Activated CD8-positive, alpha-beta memory T cell treated with anti-CD3 and anti-CD28 coated beads, Interleukin-2, amount 50 U/mL, for 24 hours (primary cell): ENCODE data around the gene APC2.

ENCODE experiments used
- DNase-seq: peaks from one replicate; pipeline ENCODE4 v3.0.0-alpha.2; 2020; ENCODE audit errors: extremely low read depth

APC2 gene

GRCh38 chr19:1447504-1447903 lies 2.4 kb upstream of the APC2 start:
- DNase-seq = no peak

- DNase-seq = no peak
Measured at GRCh38 chr19:1447944-1448343, 2.0 kb upstream of the APC2 start.

- DNase-seq = no peak
Measured at GRCh38 chr19:1450735-1451731, 1.1 kb downstream of the APC2 start.

GRCh38 chr19:1451916-1452801 lies 2.2 kb downstream of the APC2 start:
- DNase-seq = no peak

GRCh38 chr19:1452802-1453524 lies 3.0 kb downstream of the APC2 start:
- no peak for DNase-seq

- no peak for DNase-seq
Measured at GRCh38 chr19:1453525-1454364, 3.8 kb downstream of the APC2 start.

GRCh38 chr19:1455002-1455335 lies 5.0 kb downstream of the APC2 start:
- no peak for DNase-seq

- DNase-seq = no peak
Measured at GRCh38 chr19:1455336-1456120, 5.6 kb downstream of the APC2 start.

- DNase-seq = no peak
Measured at GRCh38 chr19:1456121-1456900, 6.4 kb downstream of the APC2 start.

GRCh38 chr19:1457031-1457739 lies 7.3 kb downstream of the APC2 start:
- no peak for DNase-seq

GRCh38 chr19:1457892-1458291 lies 8.0 kb downstream of the APC2 start:
- DNase-seq = no peak

- no peak for DNase-seq
Measured at GRCh38 chr19:1459479-1459878, 9.6 kb downstream of the APC2 start.

- no peak for DNase-seq
Measured at GRCh38 chr19:1460033-1460995, 10.4 kb downstream of the APC2 start.

- DNase-seq = no peak
Measured at GRCh38 chr19:1461862-1462261, 11.9 kb downstream of the APC2 start.

- no peak for DNase-seq
Measured at GRCh38 chr19:1465191-1466016, 15.5 kb downstream of the APC2 start.

- no peak for DNase-seq
Measured at GRCh38 chr19:1466018-1466460, 16.1 kb downstream of the APC2 start.
